ENCODE data around the gene DST. TPM values are rescaled to one million over a fixed set of nuclear protein-coding genes. Genes with fewer than 3 reads are reported as not detected.

Gene DST
- polyA plus RNA-seq, 1 of the 3 experiments (the other 2 are of a cell fraction) = 64.3 TPM

DNA sequence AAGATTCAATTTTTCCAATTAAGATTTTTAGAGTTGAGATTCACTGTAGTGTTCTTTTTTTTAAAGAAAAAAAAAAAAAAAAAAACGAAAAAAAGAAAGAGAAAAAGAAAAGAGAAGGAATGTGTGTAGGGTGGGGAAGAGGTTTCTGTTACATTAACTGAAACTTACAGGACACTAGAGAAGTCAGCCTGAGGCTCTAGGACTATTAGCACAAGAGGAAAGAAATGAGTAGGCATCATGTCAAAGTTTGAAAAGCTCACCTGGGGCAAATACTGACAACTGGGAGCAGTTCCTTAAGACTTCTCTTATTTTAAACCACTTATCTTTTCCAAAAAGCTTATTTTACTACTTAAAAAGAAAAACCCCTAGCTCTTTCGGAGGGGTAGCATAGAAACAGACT is 185.9 kb downstream of the DST start:
- ChIA-PET CTCF (interaction anchor here (0.6 kb wide), 2 partner anchors 25 to 92 kb away, joined by 3 read pairs; no protein-coding TSS in a partner anchor), POLR2A (no interaction called here)

GRCh38 chr6:56450882-56451739 is 191.6 kb downstream of the DST start:
- Histone ChIP-seq H3K36me3 (replicated peaks in 1 of 2; ENCODE audit: control insufficient read depth in 1 of 2, insufficient read depth in 2 of 2, low read length in 1 of 2) (peaks cover 29 to 34% of the 10 kb centered on the region in 2 experiments), H3K4me1 (ENCODE audit: control insufficient read depth in 1 of 2, insufficient read depth in 2 of 2, low read depth in 1 of 2, low read length in 1 of 2) (no peaks in the 10 kb centered on the region; a peak in 1 of 4 replicates), H3K79me2 (ENCODE audit: insufficient read depth) (no peaks in the 10 kb centered on the region), H3K9ac (no peak overlapping the region), H3K4me3 (ENCODE audit: low read depth in 2 of 2, low read length in 1 of 2) (no peak overlapping the region), H3K9me2 (no peaks in the 10 kb centered on the region), H3K27me3 (ENCODE audit: insufficient read depth) (no peaks in the 10 kb centered on the region), H3K27ac (ENCODE audit: low read depth in 2 of 2, low read length in 1 of 2) (peak overlapping the region in 1 of 2 experiments; percentile 1; a peak in 1 of 4 replicates), H3K4me2 (no peak overlapping the region), H2AFZ (ENCODE audit: low read depth) (no peak overlapping the region), H3F3A (replicated peaks; ENCODE audit: insufficient read depth) (peaks cover 9% of the 10 kb centered on the region), H3K9me3 (no peaks in the 10 kb centered on the region), H4K20me1 (ENCODE audit: insufficient read depth) (no peaks in the 10 kb centered on the region)
- POLR2A ChIA-PET = no interaction called here
- no peak for TF ChIP-seq MEF2A (IDR thresholded peaks at IDR 0.05; ENCODE audit: borderline replicate concordance, low read depth)
- no peak for TF ChIP-seq USF1 (IDR thresholded peaks at IDR 0.05; ENCODE audit: borderline replicate concordance, low read depth)
- TF ChIP-seq FOXM1 (IDR thresholded peaks at IDR 0.05; ENCODE audit: low read depth) = no peak
- TF ChIP-seq, protein P1, sequence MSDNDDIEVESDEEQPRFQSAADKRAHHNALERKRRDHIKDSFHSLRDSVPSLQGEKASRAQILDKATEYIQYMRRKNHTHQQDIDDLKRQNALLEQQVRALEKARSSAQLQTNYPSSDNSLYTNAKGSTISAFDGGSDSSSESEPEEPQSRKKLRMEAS (IDR thresholded peaks at IDR 0.05; ENCODE audit: low read depth) = no peak
- TF ChIP-seq JUND (IDR thresholded peaks at IDR 0.05) = no peak
- TF ChIP-seq CHD2 (IDR thresholded peaks at IDR 0.05; ENCODE audit: low read length, partially characterized antibody) = no peak
- TF ChIP-seq YY1 (IDR thresholded peaks at IDR 0.05; ENCODE audit: low read depth) = no peak
- TF ChIP-seq GATA2 (CRISPR knock-in tag; IDR thresholded peaks at IDR 0.05) = no peak
- TF ChIP-seq SIN3A (IDR thresholded peaks at IDR 0.05; ENCODE audit: borderline replicate concordance, low read depth, low read length) = no peak
- no peak for TF ChIP-seq FOXJ3 (CRISPR knock-in tag; IDR thresholded peaks at IDR 0.05)
- no peak for TF ChIP-seq RAD21 (IDR thresholded peaks at IDR 0.05; ENCODE audit: low read length)
- TF ChIP-seq, protein P2, sequence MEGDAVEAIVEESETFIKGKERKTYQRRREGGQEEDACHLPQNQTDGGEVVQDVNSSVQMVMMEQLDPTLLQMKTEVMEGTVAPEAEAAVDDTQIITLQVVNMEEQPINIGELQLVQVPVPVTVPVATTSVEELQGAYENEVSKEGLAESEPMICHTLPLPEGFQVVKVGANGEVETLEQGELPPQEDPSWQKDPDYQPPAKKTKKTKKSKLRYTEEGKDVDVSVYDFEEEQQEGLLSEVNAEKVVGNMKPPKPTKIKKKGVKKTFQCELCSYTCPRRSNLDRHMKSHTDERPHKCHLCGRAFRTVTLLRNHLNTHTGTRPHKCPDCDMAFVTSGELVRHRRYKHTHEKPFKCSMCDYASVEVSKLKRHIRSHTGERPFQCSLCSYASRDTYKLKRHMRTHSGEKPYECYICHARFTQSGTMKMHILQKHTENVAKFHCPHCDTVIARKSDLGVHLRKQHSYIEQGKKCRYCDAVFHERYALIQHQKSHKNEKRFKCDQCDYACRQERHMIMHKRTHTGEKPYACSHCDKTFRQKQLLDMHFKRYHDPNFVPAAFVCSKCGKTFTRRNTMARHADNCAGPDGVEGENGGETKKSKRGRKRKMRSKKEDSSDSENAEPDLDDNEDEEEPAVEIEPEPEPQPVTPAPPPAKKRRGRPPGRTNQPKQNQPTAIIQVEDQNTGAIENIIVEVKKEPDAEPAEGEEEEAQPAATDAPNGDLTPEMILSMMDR (IDR thresholded peaks at IDR 0.05) = no peak
- no peak for TF ChIP-seq GABPA (IDR thresholded peaks at IDR 0.05; ENCODE audit: low read depth)
- TF ChIP-seq, protein P3, sequence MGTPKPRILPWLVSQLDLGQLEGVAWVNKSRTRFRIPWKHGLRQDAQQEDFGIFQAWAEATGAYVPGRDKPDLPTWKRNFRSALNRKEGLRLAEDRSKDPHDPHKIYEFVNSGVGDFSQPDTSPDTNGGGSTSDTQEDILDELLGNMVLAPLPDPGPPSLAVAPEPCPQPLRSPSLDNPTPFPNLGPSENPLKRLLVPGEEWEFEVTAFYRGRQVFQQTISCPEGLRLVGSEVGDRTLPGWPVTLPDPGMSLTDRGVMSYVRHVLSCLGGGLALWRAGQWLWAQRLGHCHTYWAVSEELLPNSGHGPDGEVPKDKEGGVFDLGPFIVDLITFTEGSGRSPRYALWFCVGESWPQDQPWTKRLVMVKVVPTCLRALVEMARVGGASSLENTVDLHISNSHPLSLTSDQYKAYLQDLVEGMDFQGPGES (IDR thresholded peaks at IDR 0.05; ENCODE audit: low read depth, low read length) = no peak
- no peak for TF ChIP-seq RCOR1 (IDR thresholded peaks at IDR 0.05; ENCODE audit: low read length)
- TF ChIP-seq, protein P4, sequence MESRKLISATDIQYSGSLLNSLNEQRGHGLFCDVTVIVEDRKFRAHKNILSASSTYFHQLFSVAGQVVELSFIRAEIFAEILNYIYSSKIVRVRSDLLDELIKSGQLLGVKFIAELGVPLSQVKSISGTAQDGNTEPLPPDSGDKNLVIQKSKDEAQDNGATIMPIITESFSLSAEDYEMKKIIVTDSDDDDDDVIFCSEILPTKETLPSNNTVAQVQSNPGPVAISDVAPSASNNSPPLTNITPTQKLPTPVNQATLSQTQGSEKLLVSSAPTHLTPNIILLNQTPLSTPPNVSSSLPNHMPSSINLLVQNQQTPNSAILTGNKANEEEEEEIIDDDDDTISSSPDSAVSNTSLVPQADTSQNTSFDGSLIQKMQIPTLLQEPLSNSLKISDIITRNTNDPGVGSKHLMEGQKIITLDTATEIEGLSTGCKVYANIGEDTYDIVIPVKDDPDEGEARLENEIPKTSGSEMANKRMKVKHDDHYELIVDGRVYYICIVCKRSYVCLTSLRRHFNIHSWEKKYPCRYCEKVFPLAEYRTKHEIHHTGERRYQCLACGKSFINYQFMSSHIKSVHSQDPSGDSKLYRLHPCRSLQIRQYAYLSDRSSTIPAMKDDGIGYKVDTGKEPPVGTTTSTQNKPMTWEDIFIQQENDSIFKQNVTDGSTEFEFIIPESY (IDR thresholded peaks at IDR 0.05; ENCODE audit: borderline replicate concordance, low read depth) = no peak
- no peak for TF ChIP-seq NRF1 (IDR thresholded peaks at IDR 0.05; ENCODE audit: low read depth, low read length)
- TF ChIP-seq TAF1 (IDR thresholded peaks at IDR 0.05; ENCODE audit: borderline replicate concordance, low read depth, low read length) = no peak
- no peak for TF ChIP-seq RFX5 (IDR thresholded peaks at IDR 0.05; ENCODE audit: low read length)
- CTCF ChIA-PET = no interaction called here
- no peak for DNase-seq
- 87% methylated on average over 2 of the region's 2 CpGs for WGBS (ENCODE audit: low lambda C conversion rate)

More for the DNA sequence above, 185.9 kb downstream of the DST start:
- H3K79me2 ChIP-seq (ENCODE audit: insufficient read depth) = no peaks in the 10 kb centered on the region
- peaks cover 71 to 81% of the 10 kb centered on the region in 2 experiments for H3K36me3 ChIP-seq (replicated peaks in 1 of 2; ENCODE audit: control insufficient read depth in 1 of 2, insufficient read depth in 2 of 2, low read length in 1 of 2)
- H3K4me3 ChIP-seq (ENCODE audit: low read depth in 2 of 2, low read length in 1 of 2) = no peak overlapping the region
- no peak for DNase-seq
- H2AFZ ChIP-seq (ENCODE audit: low read depth) = no peak overlapping the region
- H3K4me1 ChIP-seq (ENCODE audit: control insufficient read depth in 1 of 2, insufficient read depth in 2 of 2, low read depth in 1 of 2, low read length in 1 of 2) = no peaks in the 10 kb centered on the region
- H3K9me3 ChIP-seq = no peaks in the 10 kb centered on the region
- peaks cover 34% of the 10 kb centered on the region for H3F3A ChIP-seq (replicated peaks; ENCODE audit: insufficient read depth)
- no peaks in the 10 kb centered on the region for H3K27me3 ChIP-seq (ENCODE audit: insufficient read depth)
- no peaks in the 10 kb centered on the region for H3K9me2 ChIP-seq
- no peak for TF ChIP-seq GABPA (IDR thresholded peaks at IDR 0.05; ENCODE audit: low read depth)
- TF ChIP-seq TEAD4 (IDR thresholded peaks at IDR 0.05; ENCODE audit: borderline replicate concordance, insufficient read depth) = no peak
- no peak for TF ChIP-seq YY1 (IDR thresholded peaks at IDR 0.05; ENCODE audit: low read depth)
- TF ChIP-seq MEF2A (IDR thresholded peaks at IDR 0.05; ENCODE audit: borderline replicate concordance, low read depth) = no peak
- no peak overlapping the region for H3K9ac ChIP-seq
- no peak overlapping the region for H3K4me2 ChIP-seq
- H3K27ac ChIP-seq (ENCODE audit: low read depth in 2 of 2, low read length in 1 of 2) = no peak overlapping the region
- H4K20me1 ChIP-seq (ENCODE audit: insufficient read depth) = no peaks in the 10 kb centered on the region
- WGBS (ENCODE audit: low lambda C conversion rate) = 95% methylated on average over 2 of the region's 2 CpGs

All from SK-N-SH (cell line).